CD8-positive, alpha-beta memory T cell (primary cell): Measurements from ENCODE around the gene AKT1S1. TPM values are rescaled to one million over a fixed set of nuclear protein-coding genes. Genes with fewer than 3 reads are reported as not detected.
A peak's percentile ranks its signal among the peaks of the same experiment; 100 is the strongest.

Experiments
- CTCF ChIA-PET: fragments of 350-600 bp; sonication (Branson Sonifier 250); formaldehyde crosslinking; loops from one replicate; lab custom pipeline; 2021; ENCODE audit warnings: antibody characterized with exemption; lab: Charles Lee
- POLR2A ChIA-PET: fragments of 350-600 bp; sonication (Branson Sonifier 250); formaldehyde crosslinking; loops from one replicate; lab custom pipeline; 2021; ENCODE audit warnings: antibody characterized with exemption; lab: Charles Lee
- DNase-seq, 5 donors: peaks; one replicate each; pipeline versions ENCODE4 v3.0.0 to v3.0.0-alpha.2; 2020 to 2022; ENCODE audit warnings: mixed read lengths in 1 of 5
- H3K27ac ChIP-seq: one replicate; pipeline ENCODE4 v1.7.0; 2013; ENCODE audit warnings: low read depth, mild to moderate bottlenecking, low read length, moderate library complexity
- H3K27me3 ChIP-seq: 2 replicates; pipeline ENCODE4 v1.7.0; 2013; ENCODE audit warnings: low read length, mild to moderate bottlenecking; ENCODE audit not compliant: insufficient read depth, poor library complexity, severe bottlenecking
- H3K36me3 ChIP-seq: 2 replicates; pipeline ENCODE4 v1.7.0; 2013; ENCODE audit warnings: mild to moderate bottlenecking, low read length, moderate library complexity; ENCODE audit not compliant: insufficient read depth
- H3K4me1 ChIP-seq: 2 replicates; pipeline ENCODE4 v1.7.0; 2013; ENCODE audit warnings: mild to moderate bottlenecking, low read length, moderate library complexity; ENCODE audit not compliant: insufficient read depth
- H3K4me3 ChIP-seq: 2 replicates; pipeline ENCODE4 v1.7.0; 2013; ENCODE audit warnings: mild to moderate bottlenecking, low read length
- H3K9me3 ChIP-seq: 2 replicates; pipeline ENCODE4 v1.7.0; 2013; ENCODE audit warnings: mild to moderate bottlenecking, low read length
- H3K27ac Mint-ChIP-seq, 8 donors: one replicate each; pipeline ENCODE4 v1.8.0; 2020 to 2021; ENCODE audit warnings: mixed read lengths in 8 of 8, mild to moderate bottlenecking in 6 of 8, inconsistent platforms in 3 of 8, moderate library complexity in 3 of 8
- H3K27me3 Mint-ChIP-seq, 2 donors: one replicate each; pipeline ENCODE4 v1.8.0; 2020 to 2021; ENCODE audit warnings: mixed read lengths in 2 of 2, mild to moderate bottlenecking in 1 of 2, moderate library complexity in 1 of 2
- H3K36me3 Mint-ChIP-seq, 3 donors: one replicate each; pipeline ENCODE4 v1.8.0; 2020 to 2021; ENCODE audit warnings: mixed read lengths in 3 of 3, inconsistent platforms in 1 of 3, mild to moderate bottlenecking in 1 of 3
- H3K4me1 Mint-ChIP-seq, 3 donors: one replicate each; pipeline ENCODE4 v1.8.0; 2020 to 2021; ENCODE audit warnings: mixed read lengths in 3 of 3, inconsistent platforms in 1 of 3, mild to moderate bottlenecking in 1 of 3
- H3K4me3 Mint-ChIP-seq, 7 donors: one replicate each; pipeline ENCODE4 v1.8.0; 2020 to 2021; ENCODE audit warnings: mixed read lengths in 7 of 7, mild to moderate bottlenecking in 6 of 7, moderate library complexity in 4 of 7, inconsistent platforms in 2 of 7
- H3K9me3 Mint-ChIP-seq, 5 donors: one replicate each; pipeline ENCODE4 v1.8.0; 2020 to 2022; ENCODE audit warnings: mixed read lengths in 5 of 5, mild to moderate bottlenecking in 3 of 5, moderate library complexity in 2 of 5, inconsistent platforms in 1 of 5
- polyA plus RNA-seq: library from polyadenylated mRNA; unstranded; fragments of 300-500 nt; fragmentation: Illumina TruSeq; gene quantifications from one replicate; pipeline ENCODE4 v1.2.3, GENCODE V29; 2021
- total RNA-seq, 2 experiments: library from RNA; stranded (reverse); gene quantifications; one replicate each; pipeline ENCODE4 v1.2.3, GENCODE V29; 2021

AKT1S1 gene
- total and polyA plus RNA-seq, 3 experiments from 2014 or later = 4.7 to 33.6 (median 32.8) TPM

DNA sequence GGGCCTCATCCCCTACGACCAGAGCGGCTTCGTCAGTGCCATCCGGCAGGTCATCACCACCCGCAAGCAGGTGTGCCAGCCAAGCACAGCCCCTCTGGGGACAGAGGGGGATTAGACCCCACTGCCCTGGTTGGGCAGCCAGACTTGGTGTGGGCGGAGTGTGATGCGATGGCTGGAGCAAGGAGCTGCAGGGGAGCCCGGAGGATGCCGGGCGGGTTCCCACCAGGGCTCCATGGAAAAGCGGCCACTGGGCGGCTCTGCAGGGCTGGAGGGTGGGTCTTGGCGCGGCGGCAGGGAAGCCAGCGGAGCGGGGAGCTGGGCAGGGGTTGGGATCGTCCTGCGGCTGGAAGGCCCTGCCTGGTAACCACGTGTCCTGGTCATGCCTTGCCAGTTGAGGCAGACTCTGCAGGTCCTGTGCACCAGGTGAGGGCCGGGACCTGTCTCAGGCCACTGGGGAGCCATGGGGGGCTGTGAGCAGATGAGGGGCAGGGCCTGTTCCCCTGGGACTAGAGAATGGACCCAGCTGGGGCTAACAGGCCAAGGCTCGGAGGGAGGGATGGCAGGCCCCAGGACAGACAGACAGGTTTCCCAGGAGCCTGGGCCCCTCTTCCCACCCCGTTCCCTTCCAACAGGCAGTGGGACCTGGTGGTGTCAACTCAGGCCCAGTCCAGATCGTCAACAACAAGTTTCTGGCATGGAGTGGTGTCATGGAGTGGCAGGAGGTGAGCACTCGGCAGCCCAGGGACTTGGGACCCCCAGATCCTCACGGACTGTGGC lies 19.9 kb downstream of the AKT1S1 start:
- no peak overlapping the region for H3K4me3 Mint-ChIP-seq
- peaks cover 13 to 20% (median 14%) of the 10 kb centered on the region in 3 donors for H3K4me1 Mint-ChIP-seq
- no peak for DNase-seq
- peak overlapping the region in 1 of 8 donors; percentile 24 for H3K27ac Mint-ChIP-seq
- ChIA-PET POLR2A (no interaction called here), CTCF (no interaction called here)
- H3K36me3 Mint-ChIP-seq = peaks cover 0 to 60% (median 0%) of the 10 kb centered on the region in 3 donors
- H3K27ac ChIP-seq = no peak overlapping the region
- no peaks in the 10 kb centered on the region for H3K9me3 ChIP-seq
- no peaks in the 10 kb centered on the region for H3K27me3 Mint-ChIP-seq
- H3K36me3 ChIP-seq = no peaks in the 10 kb centered on the region
- no peaks in the 10 kb centered on the region for H3K27me3 ChIP-seq
- H3K9me3 Mint-ChIP-seq = no peaks in the 10 kb centered on the region
- H3K4me1 ChIP-seq = peaks cover 11% of the 10 kb centered on the region
- no peak overlapping the region for H3K4me3 ChIP-seq

DNA sequence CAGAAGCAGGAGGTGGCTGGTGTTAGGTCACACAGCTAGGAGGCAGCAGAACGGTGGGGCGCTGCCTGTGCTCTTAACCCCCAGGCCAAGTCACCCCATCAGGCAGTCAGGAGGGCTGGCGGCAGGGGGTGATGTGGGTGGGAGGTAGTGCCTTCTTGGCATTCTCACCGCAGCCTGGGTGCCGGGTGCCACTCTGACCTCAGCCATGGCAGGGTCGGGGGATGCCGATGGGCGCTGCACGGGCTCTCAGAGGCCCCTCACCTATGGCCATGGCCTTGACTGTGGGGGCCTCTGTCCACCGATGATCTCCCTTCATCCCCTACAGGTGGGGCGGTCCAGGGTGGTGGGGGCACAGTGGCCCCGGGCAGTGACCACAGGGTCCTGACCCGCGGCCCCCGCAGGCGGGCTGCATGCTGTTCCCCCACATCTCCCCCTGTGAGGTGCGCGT lies 20.6 kb downstream of the AKT1S1 start:
- ChIA-PET POLR2A (no interaction called here), CTCF (no interaction called here)
- Mint-ChIP-seq H3K27me3 (peaks cover 0 to 2% of the 10 kb centered on the region in 2 donors), H3K9me3 (no peaks in the 10 kb centered on the region), H3K4me3 (peak overlapping the region in 1 of 7 donors; percentile 52), H3K4me1 (peaks cover 16 to 25% (median 19%) of the 10 kb centered on the region in 3 donors), H3K27ac (no peak overlapping the region), H3K36me3 (peaks cover 0 to 58% (median 0%) of the 10 kb centered on the region in 3 donors)
- no peak for DNase-seq
- no peak overlapping the region for H3K4me3 ChIP-seq
- no peak overlapping the region for H3K27ac ChIP-seq
- peaks cover 15% of the 10 kb centered on the region for H3K4me1 ChIP-seq
- H3K36me3 ChIP-seq = no peaks in the 10 kb centered on the region
- H3K9me3 ChIP-seq = no peaks in the 10 kb centered on the region
- no peaks in the 10 kb centered on the region for H3K27me3 ChIP-seq

DNA sequence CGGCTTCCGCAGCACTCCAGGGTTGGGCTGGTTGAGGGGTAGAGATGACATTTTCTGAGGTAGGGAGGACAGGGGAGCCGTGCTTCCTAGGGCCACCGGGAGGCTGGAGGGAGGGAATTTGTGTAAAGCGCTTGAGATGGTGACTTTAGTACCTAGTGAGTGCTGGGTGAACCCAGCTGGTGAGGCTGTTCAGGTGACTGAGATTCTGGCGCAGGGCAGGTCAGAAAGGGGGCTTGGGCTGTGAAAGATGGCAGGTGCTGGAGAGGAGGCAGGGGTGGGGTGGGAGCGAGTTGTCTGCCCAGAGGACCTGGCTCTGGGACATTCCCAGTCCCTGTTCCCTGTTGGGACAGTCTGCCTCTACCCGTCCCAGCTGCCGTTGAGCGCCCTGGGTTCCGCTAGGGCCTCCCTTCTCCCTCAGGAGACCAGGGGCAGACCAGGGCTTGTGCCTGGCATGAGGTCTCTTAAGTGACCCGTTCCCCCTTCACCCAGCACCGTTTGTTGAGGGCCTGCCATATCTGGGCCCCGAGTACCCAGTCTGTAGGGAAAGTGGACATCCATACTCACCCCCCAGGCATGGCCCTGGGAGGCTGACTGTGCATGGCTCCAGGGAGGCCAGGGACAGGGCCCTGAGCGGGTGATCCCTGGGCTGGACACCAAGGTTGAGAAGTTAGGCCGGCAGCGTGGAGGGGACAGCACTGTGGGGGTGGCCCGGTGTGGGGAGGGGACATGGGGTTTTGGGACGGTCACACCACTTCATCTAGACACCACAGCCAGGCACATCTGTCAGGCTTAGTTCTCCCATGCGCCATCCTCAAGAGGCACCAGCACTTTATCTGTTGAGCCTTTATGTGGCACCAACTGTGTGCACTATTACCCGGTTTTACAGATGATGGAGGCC lies 21.2 kb downstream of the AKT1S1 start:
- DNase-seq = no peak
- peaks cover 15% of the 10 kb centered on the region for H3K4me1 ChIP-seq
- H3K36me3 ChIP-seq = no peaks in the 10 kb centered on the region
- peak overlapping the region in 2 of 8 donors; percentile 29 to 68 for H3K27ac Mint-ChIP-seq
- no peak overlapping the region for H3K27ac ChIP-seq
- no peaks in the 10 kb centered on the region for H3K9me3 Mint-ChIP-seq
- H3K4me1 Mint-ChIP-seq = peaks cover 16 to 25% (median 19%) of the 10 kb centered on the region in 3 donors
- H3K9me3 ChIP-seq = no peaks in the 10 kb centered on the region
- H3K4me3 ChIP-seq = no peak overlapping the region
- peaks cover 0 to 2% of the 10 kb centered on the region in 2 donors for H3K27me3 Mint-ChIP-seq
- H3K4me3 Mint-ChIP-seq = peak overlapping the region in 2 of 7 donors; percentile 52 to 72
- no peaks in the 10 kb centered on the region for H3K27me3 ChIP-seq
- peaks cover 0 to 54% (median 0%) of the 10 kb centered on the region in 3 donors for H3K36me3 Mint-ChIP-seq
- ChIA-PET POLR2A (no interaction called here), CTCF (no interaction called here)

DNA sequence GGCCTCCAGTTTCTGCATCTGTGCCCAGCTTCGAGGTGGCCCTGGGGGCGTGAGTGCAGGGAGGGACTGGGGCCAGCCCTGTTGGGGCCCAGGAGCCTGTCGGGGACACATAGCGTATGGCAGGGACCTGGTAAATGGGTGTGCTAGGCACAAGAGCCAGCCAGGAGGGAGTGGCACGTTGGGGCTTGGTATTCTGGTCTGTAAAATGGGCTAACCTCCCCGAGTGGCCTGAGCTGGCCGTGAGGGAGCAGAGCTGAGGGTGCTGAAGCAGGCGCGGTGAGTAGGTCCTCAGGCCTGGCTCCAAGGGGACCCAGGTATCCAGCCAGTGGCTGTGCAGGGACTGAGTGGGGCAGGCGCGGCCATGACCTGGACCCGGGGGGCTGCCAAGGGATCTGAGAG lies 21.9 kb downstream of the AKT1S1 start:
- Histone ChIP-seq H3K27me3 (no peaks in the 10 kb centered on the region), H3K9me3 (no peaks in the 10 kb centered on the region), H3K4me3 (no peak overlapping the region), H3K4me1 (peaks cover 17% of the 10 kb centered on the region), H3K27ac (no peak overlapping the region), H3K36me3 (no peaks in the 10 kb centered on the region)
- ChIA-PET CTCF (no interaction called here), POLR2A (interaction anchor here (1.0 kb wide), 1 partner anchor 22 kb away, joined by 3 read pairs; the partner anchor contains the start of gene AKT1S1)
- Mint-ChIP-seq H3K27ac (peak overlapping the region in 1 of 8 donors; percentile 68), H3K4me3 (peak overlapping the region in 1 of 7 donors; percentile 27), H3K27me3 (peaks cover 0 to 4% of the 10 kb centered on the region in 2 donors), H3K4me1 (peaks cover 17 to 30% (median 22%) of the 10 kb centered on the region in 3 donors), H3K36me3 (peaks cover 0 to 53% (median 0%) of the 10 kb centered on the region in 3 donors), H3K9me3 (no peaks in the 10 kb centered on the region)
- DNase-seq = no peak

DNA sequence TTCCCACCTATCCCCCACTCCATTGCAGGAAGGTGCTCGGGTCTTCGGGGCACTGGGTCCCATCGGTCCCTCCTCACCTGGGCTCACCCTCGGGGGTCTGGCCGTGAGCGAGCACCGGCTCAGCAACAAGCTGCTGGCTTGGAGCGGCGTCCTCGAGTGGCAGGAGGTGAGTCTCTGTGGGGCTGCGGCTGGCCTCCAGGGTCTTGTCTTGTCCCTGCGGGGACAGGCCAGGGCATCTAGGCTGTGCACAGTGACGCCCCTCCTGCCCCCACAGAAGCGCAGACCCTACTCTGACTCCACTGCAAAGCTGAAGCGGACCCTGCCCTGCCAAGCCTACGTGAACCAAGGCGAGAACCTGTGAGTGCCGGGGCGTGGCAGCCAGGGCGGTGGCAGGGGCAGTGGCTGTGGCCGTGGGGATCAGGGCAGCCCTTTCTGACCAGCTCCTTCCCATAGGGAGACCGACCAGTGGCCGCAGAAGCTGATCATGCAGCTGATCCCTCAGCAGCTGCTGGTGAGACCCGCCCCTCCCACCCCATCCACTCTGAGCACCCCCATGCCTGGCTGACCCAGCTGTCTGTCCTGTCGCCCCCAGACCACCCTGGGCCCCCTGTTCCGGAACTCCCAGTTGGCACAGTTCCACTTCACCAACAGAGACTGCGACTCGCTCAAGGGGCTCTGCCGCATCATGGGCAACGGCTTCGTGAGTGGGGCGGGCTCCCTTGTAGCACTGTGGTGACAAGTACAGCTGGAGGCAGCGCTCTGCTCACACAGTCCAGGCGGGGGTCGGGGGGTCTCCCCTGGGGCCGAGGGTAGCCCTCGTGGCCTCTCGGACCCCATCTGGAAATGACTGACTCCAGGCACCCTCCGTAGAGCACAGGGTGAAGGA lies 22.5 kb downstream of the AKT1S1 start:
- POLR2A ChIA-PET = interaction anchor here (1.0 to 2.4 kb wide), 2 partner anchors 15 to 22 kb away, joined by 3 to 11 read pairs; partner anchors contain the start of gene AKT1S1
- no peak overlapping the region for H3K4me3 ChIP-seq
- peaks cover 0 to 49% (median 0%) of the 10 kb centered on the region in 3 donors for H3K36me3 Mint-ChIP-seq
- no peaks in the 10 kb centered on the region for H3K36me3 ChIP-seq
- no peak overlapping the region for H3K27ac Mint-ChIP-seq
- peaks cover 21% of the 10 kb centered on the region for H3K4me1 ChIP-seq
- no peak for DNase-seq
- no peaks in the 10 kb centered on the region for H3K9me3 Mint-ChIP-seq
- H3K9me3 ChIP-seq = no peaks in the 10 kb centered on the region
- peaks cover 24 to 37% (median 28%) of the 10 kb centered on the region in 3 donors for H3K4me1 Mint-ChIP-seq
- H3K27me3 ChIP-seq = no peaks in the 10 kb centered on the region
- CTCF ChIA-PET = no interaction called here
- no peak overlapping the region for H3K4me3 Mint-ChIP-seq
- H3K27me3 Mint-ChIP-seq = peaks cover 0 to 4% of the 10 kb centered on the region in 2 donors
- H3K27ac ChIP-seq = no peak overlapping the region

DNA sequence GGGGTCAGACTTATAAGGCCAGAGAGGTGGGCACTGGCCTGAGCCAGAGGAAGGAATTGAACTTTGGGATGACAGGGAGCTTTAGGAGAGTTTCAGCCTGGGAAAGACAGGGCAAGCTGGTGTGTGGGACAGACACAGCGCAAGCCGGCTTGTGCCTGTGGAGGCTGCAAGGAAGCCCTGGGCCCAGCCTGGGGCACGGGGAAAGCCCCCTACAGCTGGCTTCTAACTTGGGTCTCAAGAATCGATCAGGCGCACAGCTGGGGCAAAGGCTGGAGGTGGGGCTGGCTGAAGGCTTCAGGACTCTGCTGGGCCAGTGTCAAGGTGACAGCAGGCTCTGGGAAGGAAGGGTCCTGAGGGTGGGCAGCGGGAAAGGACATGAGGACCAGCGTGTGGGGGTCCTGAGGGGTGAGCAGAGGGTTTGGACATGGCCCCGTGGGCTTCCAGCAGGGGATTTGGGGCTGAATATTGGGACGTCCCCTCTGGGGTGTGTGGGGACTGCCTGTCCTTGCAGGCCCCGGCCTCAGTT lies 23.2 kb downstream of the AKT1S1 start:
- peaks cover 0 to 46% (median 0%) of the 10 kb centered on the region in 3 donors for H3K36me3 Mint-ChIP-seq
- peak overlapping the region in 5 of 7 donors; percentile 45 to 81 (median 59) for H3K4me3 Mint-ChIP-seq
- peaks cover 0 to 4% of the 10 kb centered on the region in 2 donors for H3K27me3 Mint-ChIP-seq
- CTCF ChIA-PET = no interaction called here
- H3K27ac Mint-ChIP-seq = peak overlapping the region in 4 of 8 donors; percentile 61 to 79 (median 71)
- H3K4me1 Mint-ChIP-seq = peaks cover 27 to 41% (median 31%) of the 10 kb centered on the region in 3 donors
- Histone ChIP-seq H3K27me3 (no peaks in the 10 kb centered on the region), H3K36me3 (no peaks in the 10 kb centered on the region), H3K4me1 (peaks cover 21% of the 10 kb centered on the region), H3K4me3 (no peak overlapping the region), H3K27ac (no peak overlapping the region), H3K9me3 (no peaks in the 10 kb centered on the region)
- POLR2A ChIA-PET = interaction anchor here (0.9 to 2.4 kb wide), 4 partner anchors 10 to 23 kb away, joined by 3 to 11 read pairs (median 6); partner anchors contain the start of gene AKT1S1
- DNase-seq = no peak
- H3K9me3 Mint-ChIP-seq = no peaks in the 10 kb centered on the region

DNA sequence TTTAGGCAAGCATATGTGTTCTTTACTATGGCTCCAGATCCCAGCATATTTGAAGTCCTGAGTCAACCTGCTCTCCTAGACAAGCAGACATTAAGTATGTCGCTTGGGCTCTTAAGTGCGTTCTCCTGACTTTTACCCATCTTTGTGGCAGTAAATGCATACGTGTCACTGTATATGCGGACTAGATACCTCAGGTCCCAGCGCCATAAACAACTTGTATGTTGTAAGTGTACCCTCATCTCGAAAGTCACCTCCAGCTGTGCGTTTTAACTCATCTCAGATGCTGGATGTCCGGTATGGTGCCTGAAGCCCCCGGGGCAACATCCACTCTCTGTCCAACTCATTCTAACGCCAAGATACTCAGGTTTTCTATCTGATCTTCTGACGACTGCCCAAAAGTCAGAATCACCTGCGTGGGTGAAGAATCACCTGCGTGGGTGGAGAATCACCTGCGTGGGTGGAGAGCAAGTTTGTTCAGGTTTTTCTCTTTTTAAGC lies 24.5 kb downstream of the AKT1S1 start:
- peak overlapping the region in 7 of 8 donors; percentile 55 to 93 (median 90) for H3K27ac Mint-ChIP-seq
- H3K27ac ChIP-seq = no peak overlapping the region

More for the DNA sequence above, 24.5 kb downstream of the AKT1S1 start:
- H3K27me3 Mint-ChIP-seq = peaks cover 0 to 4% of the 10 kb centered on the region in 2 donors
- Histone ChIP-seq H3K4me3 (peak overlapping the region; percentile 67), H3K9me3 (no peaks in the 10 kb centered on the region), H3K4me1 (peaks cover 30% of the 10 kb centered on the region), H3K27me3 (no peaks in the 10 kb centered on the region), H3K36me3 (no peaks in the 10 kb centered on the region)
- peak overlapping the region; percentile 76 to 93 (median 87) for H3K4me3 Mint-ChIP-seq
- CTCF ChIA-PET = no interaction called here
- no peaks in the 10 kb centered on the region for H3K9me3 Mint-ChIP-seq
- peaks cover 0 to 36% (median 0%) of the 10 kb centered on the region in 3 donors for H3K36me3 Mint-ChIP-seq
- POLR2A ChIA-PET = interaction anchor here (0.7 to 2.4 kb wide), 3 partner anchors 11 to 365 kb away, joined by 7 to 11 read pairs (median 9); partner anchors contain the start of gene RPL13A
- DNase-seq = no peak
- peaks cover 38 to 52% (median 40%) of the 10 kb centered on the region in 3 donors for H3K4me1 Mint-ChIP-seq
